ENCODE results near the gene HTR1D.
"Not testable (repeated sequence)": the region's sequence is repeated elsewhere in the genome, so short reads cannot be mapped to it uniquely, and the experiment has no call there.

HTR1D gene

DNA sequence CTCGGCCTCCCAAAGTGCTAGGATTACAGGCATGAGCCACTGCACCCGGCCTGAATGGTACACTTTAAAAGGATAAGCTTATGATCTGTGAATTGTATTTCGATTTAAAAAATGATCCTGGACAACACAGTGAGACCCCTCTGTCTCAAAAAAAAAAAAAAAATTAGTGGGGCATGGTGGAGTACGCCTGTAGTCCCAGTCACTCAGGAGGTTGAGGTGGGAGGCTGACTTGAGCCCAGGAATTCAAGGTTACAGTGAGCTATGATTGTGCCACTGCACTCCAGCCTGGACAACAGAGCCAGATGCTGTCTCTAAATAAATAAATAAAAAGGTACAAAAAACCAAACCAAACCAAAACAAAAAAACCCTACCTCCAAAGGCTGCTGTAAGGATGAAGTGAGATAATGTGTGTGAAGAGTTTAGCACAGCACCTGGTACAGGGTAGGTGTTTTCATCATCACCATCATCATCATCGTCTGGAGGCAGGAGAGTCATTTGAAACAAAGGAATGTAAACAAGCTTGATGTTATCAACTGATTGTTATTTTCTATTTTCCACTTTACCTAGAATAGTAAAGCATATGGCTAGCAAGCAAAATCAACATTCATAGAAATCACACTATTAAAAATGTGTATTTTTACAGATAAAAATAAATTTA lies 22.5 kb upstream of the HTR1D start:
- Histone ChIP-seq H3K4me3 (ENCODE audit: low read length) (no peak overlapping the region), H3K9me3 (ENCODE audit: insufficient read depth, low read depth, low read length) (no peaks in the 10 kb centered on the region), H3K4me1 (ENCODE audit: insufficient read depth, low read length) (no peaks in the 10 kb centered on the region), H3K9ac (ENCODE audit: low read depth, low read length) (no peak overlapping the region), H3K27me3 (ENCODE audit: insufficient read depth, low read length) (no peaks in the 10 kb centered on the region), H3K27ac (ENCODE audit: low read length) (no peak overlapping the region), H3K36me3 (ENCODE audit: insufficient read depth, low read depth, low read length) (no peaks in the 10 kb centered on the region)

DNA sequence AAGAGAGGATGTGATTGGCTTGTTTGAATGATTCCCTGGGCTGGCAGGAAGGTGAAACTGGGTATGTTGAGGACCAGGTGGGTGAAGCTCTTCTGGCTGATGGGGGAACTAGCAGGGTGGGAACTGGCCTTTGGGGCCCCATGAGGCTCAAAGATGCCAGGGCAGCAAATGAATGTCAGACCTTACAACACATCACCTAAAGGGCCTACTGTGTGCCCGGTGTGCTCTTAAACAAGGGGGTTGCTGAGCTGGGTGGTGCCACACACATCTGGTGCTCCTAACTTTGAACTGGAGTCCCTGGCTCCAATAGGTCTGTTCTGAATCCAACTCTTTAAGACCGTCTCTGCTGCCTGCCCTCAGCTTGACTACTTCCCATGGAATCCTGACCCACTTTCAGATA lies 21.3 kb upstream of the HTR1D start:
- Histone ChIP-seq H3K4me1 (ENCODE audit: insufficient read depth, low read length) (no peaks in the 10 kb centered on the region), H3K36me3 (ENCODE audit: insufficient read depth, low read depth, low read length) (no peaks in the 10 kb centered on the region), H3K9me3 (ENCODE audit: insufficient read depth, low read depth, low read length) (no peaks in the 10 kb centered on the region), H3K9ac (ENCODE audit: low read depth, low read length) (no peak overlapping the region), H3K27me3 (ENCODE audit: insufficient read depth, low read length) (no peaks in the 10 kb centered on the region), H3K4me3 (ENCODE audit: low read length) (no peak overlapping the region), H3K27ac (ENCODE audit: low read length) (no peak overlapping the region)

DNA sequence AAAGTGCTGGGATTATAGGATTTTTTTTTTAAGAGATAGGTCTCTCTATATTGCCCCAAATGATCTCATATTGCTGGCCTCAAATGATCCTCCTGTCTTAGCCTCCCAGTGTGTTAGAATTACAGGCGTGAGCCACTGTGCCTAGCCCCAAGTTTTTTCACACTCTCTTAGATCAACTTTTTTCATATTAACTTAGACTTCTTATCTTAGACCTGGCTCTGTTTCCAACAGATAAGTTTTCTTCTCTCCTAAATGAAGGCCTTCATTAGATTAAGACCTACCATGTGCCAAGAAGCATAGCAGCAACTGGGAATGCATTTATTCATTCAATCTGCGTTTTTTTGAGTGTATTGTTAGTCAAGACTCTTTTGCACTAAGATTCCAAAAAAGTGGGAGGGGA lies 20.2 kb upstream of the HTR1D start:
- H3K9me3 ChIP-seq (ENCODE audit: insufficient read depth, low read depth, low read length) = no peaks in the 10 kb centered on the region
- H3K9ac ChIP-seq (ENCODE audit: low read depth, low read length) = no peak overlapping the region
- H3K27me3 ChIP-seq (ENCODE audit: insufficient read depth, low read length) = no peaks in the 10 kb centered on the region
- no peak overlapping the region for H3K27ac ChIP-seq (ENCODE audit: low read length)
- no peak overlapping the region for H3K4me3 ChIP-seq (ENCODE audit: low read length)
- H3K4me1 ChIP-seq (ENCODE audit: insufficient read depth, low read length) = no peaks in the 10 kb centered on the region
- H3K36me3 ChIP-seq (ENCODE audit: insufficient read depth, low read depth, low read length) = no peaks in the 10 kb centered on the region

DNA sequence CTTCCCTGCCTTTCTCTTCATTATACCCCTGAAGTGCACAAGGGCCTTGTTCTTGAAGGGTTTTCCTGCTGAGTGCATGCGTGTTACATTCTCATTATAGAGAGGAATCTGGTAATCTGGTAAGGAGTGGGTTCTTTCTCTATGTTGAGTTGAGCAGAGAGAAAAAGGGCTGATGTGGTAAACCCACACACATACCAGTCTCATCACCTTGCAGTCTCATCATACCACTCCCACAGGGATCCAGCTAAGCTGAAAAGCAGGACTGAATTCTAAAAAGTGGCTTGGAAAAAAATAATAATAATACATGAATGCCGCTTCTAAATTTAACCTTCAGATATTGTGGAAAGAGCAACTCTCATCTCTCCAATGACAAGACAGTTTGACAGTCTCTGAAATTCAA lies 10.5 kb upstream of the HTR1D start:
- H3K27ac ChIP-seq (ENCODE audit: low read length) = no peak overlapping the region
- no peaks in the 10 kb centered on the region for H3K27me3 ChIP-seq (ENCODE audit: insufficient read depth, low read length)
- H3K36me3 ChIP-seq (ENCODE audit: insufficient read depth, low read depth, low read length) = no peaks in the 10 kb centered on the region

DNA sequence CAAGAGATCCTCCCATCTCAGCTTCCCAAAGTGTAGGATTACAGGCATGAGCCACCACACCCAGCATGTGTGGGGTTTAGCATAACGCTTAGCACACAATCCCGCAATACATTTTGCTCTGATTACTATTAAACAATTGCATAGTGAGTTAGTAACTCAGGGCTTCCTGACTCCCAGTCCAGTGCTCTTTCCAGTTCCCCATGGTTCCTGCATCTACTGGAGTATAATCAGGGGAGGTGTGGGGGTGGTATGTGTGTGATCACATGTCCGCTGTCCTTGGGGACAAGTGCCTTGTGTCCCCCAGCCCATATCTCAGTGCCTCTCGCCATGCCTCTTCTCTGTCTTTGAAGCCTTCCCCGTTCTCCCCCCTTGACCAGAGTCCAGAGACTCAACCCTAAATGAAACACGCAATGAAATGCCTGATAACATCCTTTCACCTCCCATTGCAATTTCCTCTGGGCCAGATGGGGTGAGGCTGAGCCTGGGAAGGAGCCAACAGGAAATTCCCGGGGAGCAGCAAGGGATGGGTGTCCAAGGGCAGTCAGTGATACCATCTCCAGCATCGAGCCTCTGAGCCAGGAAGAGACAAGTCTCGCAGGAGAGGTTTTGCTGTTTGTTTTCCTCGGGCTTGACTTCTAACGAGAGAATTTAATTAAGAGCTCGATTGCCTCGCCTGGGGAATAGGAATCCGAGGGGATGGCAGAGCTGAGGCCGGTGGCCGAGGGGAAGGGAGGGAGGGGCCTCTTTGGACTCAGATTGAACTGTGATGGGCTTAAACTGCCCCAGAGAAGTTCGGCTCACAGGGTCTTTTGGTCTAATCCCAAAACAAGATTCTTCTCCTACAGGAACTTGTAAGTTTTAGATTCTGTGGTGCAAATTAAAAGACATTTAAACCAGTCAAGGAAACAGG lies 7.7 kb upstream of the HTR1D start:
- Histone ChIP-seq H3K27ac (ENCODE audit: low read length) (no peak overlapping the region), H3K27me3 (ENCODE audit: insufficient read depth, low read length) (no peaks in the 10 kb centered on the region), H3K9me3 (ENCODE audit: insufficient read depth, low read depth, low read length) (no peaks in the 10 kb centered on the region), H3K9ac (ENCODE audit: low read depth, low read length) (no peak overlapping the region), H3K4me1 (ENCODE audit: insufficient read depth, low read length) (no peaks in the 10 kb centered on the region; the same call in 1 of the 2 replicates), H3K4me3 (ENCODE audit: low read length) (no peak overlapping the region), H3K36me3 (ENCODE audit: insufficient read depth, low read depth, low read length) (no peaks in the 10 kb centered on the region)

More for the DNA sequence above, 10.5 kb upstream of the HTR1D start:
- Histone ChIP-seq H3K4me1 (ENCODE audit: insufficient read depth, low read length) (no peaks in the 10 kb centered on the region; the same call in 1 of the 2 replicates), H3K9me3 (ENCODE audit: insufficient read depth, low read depth, low read length) (no peaks in the 10 kb centered on the region), H3K9ac (ENCODE audit: low read depth, low read length) (no peak overlapping the region), H3K4me3 (ENCODE audit: low read length) (no peak overlapping the region)

GRCh38 chr1:23223963-23224362 lies 6.7 kb upstream of the HTR1D start:
- H3K4me3 ChIP-seq (ENCODE audit: low read length); H3K4me1 ChIP-seq (ENCODE audit: insufficient read depth, low read length); H3K27ac ChIP-seq (ENCODE audit: low read length); H3K27me3 ChIP-seq (ENCODE audit: insufficient read depth, low read length); H3K9ac ChIP-seq (ENCODE audit: low read depth, low read length); H3K36me3 ChIP-seq (ENCODE audit: insufficient read depth, low read depth, low read length); H3K9me3 ChIP-seq (ENCODE audit: insufficient read depth, low read depth, low read length): not testable (repeated sequence)

- H3K4me3 ChIP-seq (ENCODE audit: low read length); H3K27ac ChIP-seq (ENCODE audit: low read length); H3K27me3 ChIP-seq (ENCODE audit: insufficient read depth, low read length); H3K36me3 ChIP-seq (ENCODE audit: insufficient read depth, low read depth, low read length); H3K4me1 ChIP-seq (ENCODE audit: insufficient read depth, low read length); H3K9ac ChIP-seq (ENCODE audit: low read depth, low read length); H3K9me3 ChIP-seq (ENCODE audit: insufficient read depth, low read depth, low read length): not testable (repeated sequence)
Observed at GRCh38 chr1:23223490-23223951, 6.2 kb upstream of the HTR1D start.

GRCh38 chr1:23222742-23223141 lies 5.4 kb upstream of the HTR1D start:
- Histone ChIP-seq H3K36me3 (ENCODE audit: insufficient read depth, low read depth, low read length) (no peaks in the 10 kb centered on the region), H3K9me3 (ENCODE audit: insufficient read depth, low read depth, low read length) (no peaks in the 10 kb centered on the region), H3K27ac (ENCODE audit: low read length) (no peak overlapping the region), H3K4me1 (ENCODE audit: insufficient read depth, low read length) (no peaks in the 10 kb centered on the region; the same call in 1 of the 2 replicates), H3K9ac (ENCODE audit: low read depth, low read length) (no peak overlapping the region), H3K27me3 (ENCODE audit: insufficient read depth, low read length) (peaks cover 17% of the 10 kb centered on the region), H3K4me3 (ENCODE audit: low read length) (no peak overlapping the region)

DNA sequence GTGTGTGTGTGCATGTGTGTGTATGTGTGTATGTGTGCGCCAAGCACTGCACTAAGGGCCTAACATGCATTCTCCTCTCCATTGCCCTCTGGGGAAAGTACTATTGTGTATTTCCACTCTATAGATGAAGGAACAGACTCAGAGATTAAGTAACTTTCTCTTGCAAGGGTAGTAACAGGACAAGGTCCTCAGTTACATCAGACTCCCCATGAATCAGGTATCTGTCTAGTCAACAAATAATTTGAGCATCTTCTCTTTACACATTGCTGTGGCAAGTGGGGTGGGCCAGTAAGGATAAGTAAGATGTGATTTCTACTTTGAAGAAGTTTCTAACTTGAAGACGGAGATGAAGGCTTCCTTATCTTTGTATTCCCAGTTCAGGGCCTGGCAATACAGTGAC lies 5.0 kb upstream of the HTR1D start:
- H3K36me3 ChIP-seq (ENCODE audit: insufficient read depth, low read depth, low read length) = no peaks in the 10 kb centered on the region
- no peak overlapping the region for H3K27ac ChIP-seq (ENCODE audit: low read length)
- no peak overlapping the region for H3K9ac ChIP-seq (ENCODE audit: low read depth, low read length)
- H3K4me1 ChIP-seq (ENCODE audit: insufficient read depth, low read length) = no peaks in the 10 kb centered on the region; the same call in 1 of the 2 replicates
- H3K4me3 ChIP-seq (ENCODE audit: low read length) = no peak overlapping the region
- H3K27me3 ChIP-seq (ENCODE audit: insufficient read depth, low read length) = peaks cover 20% of the 10 kb centered on the region
- no peaks in the 10 kb centered on the region for H3K9me3 ChIP-seq (ENCODE audit: insufficient read depth, low read depth, low read length)

GRCh38 chr1:23221107-23221506 lies 3.8 kb upstream of the HTR1D start:
- no peaks in the 10 kb centered on the region; the same call in 1 of the 2 replicates for H3K4me1 ChIP-seq (ENCODE audit: insufficient read depth, low read length)
- H3K27ac ChIP-seq (ENCODE audit: low read length) = no peak overlapping the region
- no peaks in the 10 kb centered on the region for H3K36me3 ChIP-seq (ENCODE audit: insufficient read depth, low read depth, low read length)
- H3K27me3 ChIP-seq (ENCODE audit: insufficient read depth, low read length) = peaks cover 29% of the 10 kb centered on the region
- no peak overlapping the region for H3K9ac ChIP-seq (ENCODE audit: low read depth, low read length)
- H3K9me3 ChIP-seq (ENCODE audit: insufficient read depth, low read depth, low read length) = no peaks in the 10 kb centered on the region
- no peak overlapping the region for H3K4me3 ChIP-seq (ENCODE audit: low read length)

GRCh38 chr1:23216771-23217420 lies 406 bp downstream of the HTR1D start:
- peak overlapping the region; percentile 34; the same call in 1 of the 2 replicates for H3K9ac ChIP-seq (ENCODE audit: low read depth, low read length)
- peak overlapping the region; percentile 74 for H3K4me3 ChIP-seq (ENCODE audit: low read length)
- H3K4me1 ChIP-seq (ENCODE audit: insufficient read depth, low read length) = no peaks in the 10 kb centered on the region
- peaks cover 32% of the 10 kb centered on the region for H3K27me3 ChIP-seq (ENCODE audit: insufficient read depth, low read length)
- no peaks in the 10 kb centered on the region for H3K9me3 ChIP-seq (ENCODE audit: insufficient read depth, low read depth, low read length)
- H3K27ac ChIP-seq (ENCODE audit: low read length) = no peak overlapping the region
- H3K36me3 ChIP-seq (ENCODE audit: insufficient read depth, low read depth, low read length) = no peaks in the 10 kb centered on the region

All from iPS-20b (cell line).